ENCODE results near the gene DUSP12. TPM values are rescaled to one million over a fixed set of nuclear protein-coding genes. Genes with fewer than 3 reads are reported as not detected.

Gene DUSP12
- total RNA-seq = 30.0 and 37.9 TPM in 2 replicates

- peak; percentile 91 for DNase-seq (ENCODE audit: low read depth)
Measured at GRCh38 chr1:161749509-161750407, at the start of gene DUSP12. Gene DUSP12, plus strand, starts transcription at chr1:161749786. Its CDS starts 16 bp downstream, at chr1:161749802.

GRCh38 chr1:161702250-161702649, 47.3 kb upstream of the DUSP12 start:
- DNase-seq (ENCODE audit: low read depth) = peak; percentile 93

- DNase-seq (ENCODE audit: low read depth) = no peak
Measured at GRCh38 chr1:161705537-161705936, 44.0 kb upstream of the DUSP12 start.

- DNase-seq (ENCODE audit: low read depth) = peak; percentile 42
Measured at GRCh38 chr1:161706113-161706481, 43.5 kb upstream of the DUSP12 start.

- peak; percentile 91 for DNase-seq (ENCODE audit: low read depth)
Measured at GRCh38 chr1:161706482-161707347, 42.9 kb upstream of the DUSP12 start, which contains the start of gene FCRLA. Gene FCRLA, plus strand, starts transcription at chr1:161707229. Its CDS starts 36 bp downstream, at chr1:161707265.

- no peak for DNase-seq (ENCODE audit: low read depth)
Measured at GRCh38 chr1:161707503-161707902, 42.1 kb upstream of the DUSP12 start.

GRCh38 chr1:161709373-161709772, 40.2 kb upstream of the DUSP12 start:
- no peak for DNase-seq (ENCODE audit: low read depth)

- DNase-seq (ENCODE audit: low read depth) = no peak
Measured at GRCh38 chr1:161710560-161710959, 39.0 kb upstream of the DUSP12 start.

GRCh38 chr1:161718559-161719324, 30.8 kb upstream of the DUSP12 start:
- peak; percentile 23 for DNase-seq (ENCODE audit: low read depth)

GRCh38 chr1:161719325-161719611, 30.3 kb upstream of the DUSP12 start:
- DNase-seq (ENCODE audit: low read depth) = no peak

- DNase-seq (ENCODE audit: low read depth) = no peak
Measured at GRCh38 chr1:161720422-161720821, 29.2 kb upstream of the DUSP12 start.

GRCh38 chr1:161720956-161721737, 28.4 kb upstream of the DUSP12 start, which contains the start of gene FCRLB:
Gene FCRLB, plus strand, starts transcription at chr1:161721544. Its CDS starts 1,129 bp downstream, at chr1:161722673.
- DNase-seq (ENCODE audit: low read depth) = no peak

GRCh38 chr1:161721738-161722343, 27.7 kb upstream of the DUSP12 start:
- DNase-seq (ENCODE audit: low read depth) = peak; percentile 85

GRCh38 chr1:161722406-161722805, 27.2 kb upstream of the DUSP12 start:
- DNase-seq (ENCODE audit: low read depth) = no peak

- no peak for DNase-seq (ENCODE audit: low read depth)
Measured at GRCh38 chr1:161723459-161724141, 26.0 kb upstream of the DUSP12 start.

GRCh38 chr1:161725258-161725907, 24.2 kb upstream of the DUSP12 start:
- DNase-seq (ENCODE audit: low read depth) = peak; percentile 17

GRCh38 chr1:161725908-161726472, 23.6 kb upstream of the DUSP12 start:
- peak; percentile 16 for DNase-seq (ENCODE audit: low read depth)

GRCh38 chr1:161726473-161727255, 22.9 kb upstream of the DUSP12 start:
- peak; percentile 48 for DNase-seq (ENCODE audit: low read depth)

Measured in renal cortical epithelial cell (primary cell).